Measurements from ENCODE around the gene GABARAPL1.

DNA sequence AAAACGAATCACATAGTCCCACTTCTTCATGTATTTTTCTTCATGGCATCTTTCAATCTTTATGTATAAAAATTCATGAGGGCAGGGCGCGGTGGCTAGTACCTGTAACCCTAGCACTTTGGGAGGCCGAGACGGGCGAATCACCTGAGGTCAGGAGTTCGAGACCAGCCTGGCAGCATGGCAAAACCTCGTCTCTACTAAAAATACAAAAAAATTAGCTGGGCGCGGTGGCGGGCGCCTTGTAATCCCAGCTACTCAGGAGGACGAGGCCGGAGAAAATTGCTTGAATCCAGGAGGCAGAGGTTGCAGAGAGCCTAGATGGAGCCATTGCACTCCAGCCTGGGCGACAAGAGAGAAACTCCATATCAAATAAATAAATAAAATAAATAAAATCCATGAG lies 2.5 kb upstream of the GABARAPL1 start:
- TF ChIP-seq CTCF (conservative IDR thresholded peaks at IDR 0.05 in 1 of 2, IDR thresholded peaks at IDR 0.05 in 1 of 2; ENCODE audit: low read depth in 1 of 2, low read length in 2 of 2) (no peak), EZH2 (IDR thresholded peaks at IDR 0.05; ENCODE audit: low read length, missing control alignments) (no peak)

All from fibroblast of lung (primary cell).